IMR-90 (cell line): ENCODE results near the gene METRNL.

Source experiments
- BHLHE40 ChIP-seq: fragments of 150-350 bp; IDR thresholded peaks from 2 replicates; pipeline ENCODE4 v1.6.1; 2016; ENCODE audit warnings: mild to moderate bottlenecking, low read depth, low read length
- CEBPB ChIP-seq: IDR thresholded peaks from 2 replicates; pipeline ENCODE4 v1.6.1; 2012; ENCODE audit warnings: low read depth, low read length, improper control_type of control experiment
- MXI1 ChIP-seq: IDR thresholded peaks from 2 replicates; pipeline ENCODE4 v1.6.1; 2012; ENCODE audit warnings: low read depth, mild to moderate bottlenecking, low read length, moderate library complexity, borderline replicate concordance
- POLR2A ChIP-seq: IDR thresholded peaks from 2 replicates; pipeline ENCODE4 v1.6.1; 2012; ENCODE audit warnings: mild to moderate bottlenecking, low read depth, low read length
- RAD21 ChIP-seq: IDR thresholded peaks from 2 replicates; pipeline ENCODE4 v1.6.1; 2012; ENCODE audit warnings: low read length, improper control_type of control experiment
- TF ChIP-seq, protein P1 (sequence below): conservative IDR thresholded peaks from 2 replicates; pipeline ENCODE4 v1.5.1; 2012; ENCODE audit warnings: mild to moderate bottlenecking, low read depth, low read length, improper control_type of control experiment
- TF ChIP-seq, protein P2 (sequence below): fragments of 150-350 bp; IDR thresholded peaks from 2 replicates; pipeline ENCODE4 v1.6.1; 2017; ENCODE audit warnings: mild to moderate bottlenecking, antibody characterized with exemption, low read length, low read depth

DNA sequence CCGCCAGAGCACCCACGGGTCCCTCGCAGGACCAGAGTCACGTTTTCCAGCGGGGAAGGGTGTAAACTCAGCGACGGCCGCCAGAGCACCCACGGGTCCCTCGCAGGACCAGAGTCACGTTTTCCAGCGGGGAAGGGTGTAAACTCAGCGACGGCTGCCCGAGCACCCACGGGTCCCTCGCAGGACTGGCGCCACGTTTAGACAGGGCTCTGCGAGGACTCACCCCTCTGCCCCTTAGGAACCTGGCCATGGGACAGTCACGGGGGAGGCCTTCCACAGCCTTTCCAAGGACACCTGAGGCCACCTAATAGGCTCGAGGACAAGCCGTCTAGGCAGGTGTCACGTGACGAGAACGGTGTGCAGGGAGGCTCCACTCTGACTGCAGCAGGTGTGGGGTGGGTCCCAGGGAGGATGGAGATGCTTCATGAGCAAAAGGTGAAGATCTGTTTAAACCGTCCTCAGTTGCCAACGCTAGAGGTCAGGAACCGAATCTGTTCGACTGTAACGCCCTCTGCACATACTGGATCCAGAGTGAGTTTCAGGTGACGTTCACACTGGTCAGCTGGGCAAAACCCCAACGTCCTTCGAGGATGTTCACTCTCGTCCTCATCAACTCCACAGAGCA is 48.0 kb upstream of the METRNL start:
- TF ChIP-seq CEBPB (no peak), POLR2A (no peak), BHLHE40 (no peak), RAD21 (no peak), MXI1 (no peak)
- TF ChIP-seq, protein P1, sequence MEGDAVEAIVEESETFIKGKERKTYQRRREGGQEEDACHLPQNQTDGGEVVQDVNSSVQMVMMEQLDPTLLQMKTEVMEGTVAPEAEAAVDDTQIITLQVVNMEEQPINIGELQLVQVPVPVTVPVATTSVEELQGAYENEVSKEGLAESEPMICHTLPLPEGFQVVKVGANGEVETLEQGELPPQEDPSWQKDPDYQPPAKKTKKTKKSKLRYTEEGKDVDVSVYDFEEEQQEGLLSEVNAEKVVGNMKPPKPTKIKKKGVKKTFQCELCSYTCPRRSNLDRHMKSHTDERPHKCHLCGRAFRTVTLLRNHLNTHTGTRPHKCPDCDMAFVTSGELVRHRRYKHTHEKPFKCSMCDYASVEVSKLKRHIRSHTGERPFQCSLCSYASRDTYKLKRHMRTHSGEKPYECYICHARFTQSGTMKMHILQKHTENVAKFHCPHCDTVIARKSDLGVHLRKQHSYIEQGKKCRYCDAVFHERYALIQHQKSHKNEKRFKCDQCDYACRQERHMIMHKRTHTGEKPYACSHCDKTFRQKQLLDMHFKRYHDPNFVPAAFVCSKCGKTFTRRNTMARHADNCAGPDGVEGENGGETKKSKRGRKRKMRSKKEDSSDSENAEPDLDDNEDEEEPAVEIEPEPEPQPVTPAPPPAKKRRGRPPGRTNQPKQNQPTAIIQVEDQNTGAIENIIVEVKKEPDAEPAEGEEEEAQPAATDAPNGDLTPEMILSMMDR: no peak
- TF ChIP-seq, protein P2, sequence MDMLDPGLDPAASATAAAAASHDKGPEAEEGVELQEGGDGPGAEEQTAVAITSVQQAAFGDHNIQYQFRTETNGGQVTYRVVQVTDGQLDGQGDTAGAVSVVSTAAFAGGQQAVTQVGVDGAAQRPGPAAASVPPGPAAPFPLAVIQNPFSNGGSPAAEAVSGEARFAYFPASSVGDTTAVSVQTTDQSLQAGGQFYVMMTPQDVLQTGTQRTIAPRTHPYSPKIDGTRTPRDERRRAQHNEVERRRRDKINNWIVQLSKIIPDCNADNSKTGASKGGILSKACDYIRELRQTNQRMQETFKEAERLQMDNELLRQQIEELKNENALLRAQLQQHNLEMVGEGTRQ: no peak
